22Rv1 (cell line): ENCODE data around the gene KIF20B.

Experiments
- ZFX ChIP-seq: fragments of 450-650 bp; IDR thresholded peaks from 2 replicates; pipeline ENCODE4 v1.6.1; 2017; ENCODE audit warnings: antibody characterized with exemption, borderline replicate concordance
- TF ChIP-seq, protein P1 (sequence below): fragments of 450-650 bp; IDR thresholded peaks from 2 replicates; pipeline ENCODE4 v1.5.1; 2017; ENCODE audit warnings: mild to moderate bottlenecking

DNA sequence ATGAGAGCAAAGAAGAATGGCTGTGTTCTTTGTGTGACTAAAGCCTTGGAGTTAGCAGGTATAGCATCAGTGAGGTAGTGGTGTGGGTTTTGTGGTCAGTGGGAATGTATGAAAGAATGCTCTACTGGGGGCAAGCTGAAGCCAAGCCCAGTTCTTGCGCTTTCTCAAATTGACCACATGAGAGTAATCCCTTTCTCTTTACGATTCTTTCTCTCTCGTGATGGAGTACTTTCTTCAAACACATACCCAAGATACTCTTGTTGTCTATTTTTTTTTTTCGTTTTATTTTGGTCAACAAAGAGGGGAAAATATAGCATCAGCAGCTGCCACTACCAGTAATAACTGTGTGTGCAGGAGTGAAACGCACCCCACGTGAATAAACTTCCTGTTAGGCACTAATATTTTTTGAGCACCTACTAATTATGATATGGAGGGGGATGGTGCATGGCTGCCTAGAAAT is 48.0 kb upstream of the KIF20B start:
- TF ChIP-seq, protein P1, sequence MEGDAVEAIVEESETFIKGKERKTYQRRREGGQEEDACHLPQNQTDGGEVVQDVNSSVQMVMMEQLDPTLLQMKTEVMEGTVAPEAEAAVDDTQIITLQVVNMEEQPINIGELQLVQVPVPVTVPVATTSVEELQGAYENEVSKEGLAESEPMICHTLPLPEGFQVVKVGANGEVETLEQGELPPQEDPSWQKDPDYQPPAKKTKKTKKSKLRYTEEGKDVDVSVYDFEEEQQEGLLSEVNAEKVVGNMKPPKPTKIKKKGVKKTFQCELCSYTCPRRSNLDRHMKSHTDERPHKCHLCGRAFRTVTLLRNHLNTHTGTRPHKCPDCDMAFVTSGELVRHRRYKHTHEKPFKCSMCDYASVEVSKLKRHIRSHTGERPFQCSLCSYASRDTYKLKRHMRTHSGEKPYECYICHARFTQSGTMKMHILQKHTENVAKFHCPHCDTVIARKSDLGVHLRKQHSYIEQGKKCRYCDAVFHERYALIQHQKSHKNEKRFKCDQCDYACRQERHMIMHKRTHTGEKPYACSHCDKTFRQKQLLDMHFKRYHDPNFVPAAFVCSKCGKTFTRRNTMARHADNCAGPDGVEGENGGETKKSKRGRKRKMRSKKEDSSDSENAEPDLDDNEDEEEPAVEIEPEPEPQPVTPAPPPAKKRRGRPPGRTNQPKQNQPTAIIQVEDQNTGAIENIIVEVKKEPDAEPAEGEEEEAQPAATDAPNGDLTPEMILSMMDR = no peak
- no peak for TF ChIP-seq ZFX
